ENCODE results near the gene SETD6. TPM values are rescaled to one million over a fixed set of nuclear protein-coding genes. Genes with fewer than 3 reads are reported as not detected.

The SETD6 gene
- total and polyA plus RNA-seq, 2 experiments from 2014 or later, result 39.7 to 54.0 TPM

DNA sequence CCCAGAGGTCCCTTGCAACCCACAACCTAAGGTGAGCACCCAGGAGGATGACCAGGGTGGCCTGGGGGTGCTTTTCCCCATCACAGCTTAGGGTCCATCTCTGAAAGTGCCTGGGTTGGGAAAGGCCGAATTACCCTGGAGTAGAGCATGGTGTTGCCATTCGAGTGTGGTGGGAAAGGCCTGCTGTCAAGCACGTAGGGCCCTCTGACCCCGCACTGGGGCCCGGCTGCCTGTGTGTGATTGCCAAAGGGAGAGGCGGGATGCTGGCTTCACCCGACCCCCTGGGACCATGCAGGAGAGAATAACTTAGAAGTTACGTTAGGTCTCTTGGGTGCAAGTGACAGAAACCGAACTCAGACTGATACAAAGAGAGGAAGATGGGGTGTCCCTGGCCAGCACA is 43.1 kb upstream of the SETD6 start:
- DNase-seq (ENCODE audit: low spot score) (no peak), ATAC-seq (no peak)
- no peak for TF ChIP-seq EZH2phosphoT487 (IDR thresholded peaks at IDR 0.05; ENCODE audit: unreplicated experiment)
- no peak for TF ChIP-seq JUNB (IDR thresholded peaks at IDR 0.05; ENCODE audit: unreplicated experiment)
- TF ChIP-seq, protein P1, sequence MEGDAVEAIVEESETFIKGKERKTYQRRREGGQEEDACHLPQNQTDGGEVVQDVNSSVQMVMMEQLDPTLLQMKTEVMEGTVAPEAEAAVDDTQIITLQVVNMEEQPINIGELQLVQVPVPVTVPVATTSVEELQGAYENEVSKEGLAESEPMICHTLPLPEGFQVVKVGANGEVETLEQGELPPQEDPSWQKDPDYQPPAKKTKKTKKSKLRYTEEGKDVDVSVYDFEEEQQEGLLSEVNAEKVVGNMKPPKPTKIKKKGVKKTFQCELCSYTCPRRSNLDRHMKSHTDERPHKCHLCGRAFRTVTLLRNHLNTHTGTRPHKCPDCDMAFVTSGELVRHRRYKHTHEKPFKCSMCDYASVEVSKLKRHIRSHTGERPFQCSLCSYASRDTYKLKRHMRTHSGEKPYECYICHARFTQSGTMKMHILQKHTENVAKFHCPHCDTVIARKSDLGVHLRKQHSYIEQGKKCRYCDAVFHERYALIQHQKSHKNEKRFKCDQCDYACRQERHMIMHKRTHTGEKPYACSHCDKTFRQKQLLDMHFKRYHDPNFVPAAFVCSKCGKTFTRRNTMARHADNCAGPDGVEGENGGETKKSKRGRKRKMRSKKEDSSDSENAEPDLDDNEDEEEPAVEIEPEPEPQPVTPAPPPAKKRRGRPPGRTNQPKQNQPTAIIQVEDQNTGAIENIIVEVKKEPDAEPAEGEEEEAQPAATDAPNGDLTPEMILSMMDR (conservative IDR thresholded peaks at IDR 0.05; ENCODE audit: low read depth in 2 of 2), result no peak

DNA sequence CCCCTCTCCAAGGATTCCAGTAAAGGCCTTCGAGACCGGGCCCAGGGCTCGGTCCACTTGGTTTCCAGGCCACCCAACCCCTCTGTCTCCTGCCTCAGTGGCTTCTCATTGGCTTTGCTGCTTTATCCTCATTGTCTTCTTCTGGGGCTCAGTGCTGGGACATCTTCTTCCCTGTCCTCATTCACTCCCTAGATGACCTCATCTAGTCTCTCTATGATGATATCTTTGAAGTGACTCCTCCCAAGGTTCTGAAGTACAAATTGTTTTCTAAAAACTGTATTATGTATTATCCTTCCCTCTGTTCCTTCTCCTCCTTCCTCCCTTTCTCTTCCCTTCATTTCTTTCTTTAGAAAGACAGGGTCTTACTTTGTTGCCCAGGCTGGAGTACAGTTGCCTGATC is 42.5 kb upstream of the SETD6 start:
- H3K27ac Mint-ChIP-seq, result no peak overlapping the region
- TF ChIP-seq, protein P2, sequence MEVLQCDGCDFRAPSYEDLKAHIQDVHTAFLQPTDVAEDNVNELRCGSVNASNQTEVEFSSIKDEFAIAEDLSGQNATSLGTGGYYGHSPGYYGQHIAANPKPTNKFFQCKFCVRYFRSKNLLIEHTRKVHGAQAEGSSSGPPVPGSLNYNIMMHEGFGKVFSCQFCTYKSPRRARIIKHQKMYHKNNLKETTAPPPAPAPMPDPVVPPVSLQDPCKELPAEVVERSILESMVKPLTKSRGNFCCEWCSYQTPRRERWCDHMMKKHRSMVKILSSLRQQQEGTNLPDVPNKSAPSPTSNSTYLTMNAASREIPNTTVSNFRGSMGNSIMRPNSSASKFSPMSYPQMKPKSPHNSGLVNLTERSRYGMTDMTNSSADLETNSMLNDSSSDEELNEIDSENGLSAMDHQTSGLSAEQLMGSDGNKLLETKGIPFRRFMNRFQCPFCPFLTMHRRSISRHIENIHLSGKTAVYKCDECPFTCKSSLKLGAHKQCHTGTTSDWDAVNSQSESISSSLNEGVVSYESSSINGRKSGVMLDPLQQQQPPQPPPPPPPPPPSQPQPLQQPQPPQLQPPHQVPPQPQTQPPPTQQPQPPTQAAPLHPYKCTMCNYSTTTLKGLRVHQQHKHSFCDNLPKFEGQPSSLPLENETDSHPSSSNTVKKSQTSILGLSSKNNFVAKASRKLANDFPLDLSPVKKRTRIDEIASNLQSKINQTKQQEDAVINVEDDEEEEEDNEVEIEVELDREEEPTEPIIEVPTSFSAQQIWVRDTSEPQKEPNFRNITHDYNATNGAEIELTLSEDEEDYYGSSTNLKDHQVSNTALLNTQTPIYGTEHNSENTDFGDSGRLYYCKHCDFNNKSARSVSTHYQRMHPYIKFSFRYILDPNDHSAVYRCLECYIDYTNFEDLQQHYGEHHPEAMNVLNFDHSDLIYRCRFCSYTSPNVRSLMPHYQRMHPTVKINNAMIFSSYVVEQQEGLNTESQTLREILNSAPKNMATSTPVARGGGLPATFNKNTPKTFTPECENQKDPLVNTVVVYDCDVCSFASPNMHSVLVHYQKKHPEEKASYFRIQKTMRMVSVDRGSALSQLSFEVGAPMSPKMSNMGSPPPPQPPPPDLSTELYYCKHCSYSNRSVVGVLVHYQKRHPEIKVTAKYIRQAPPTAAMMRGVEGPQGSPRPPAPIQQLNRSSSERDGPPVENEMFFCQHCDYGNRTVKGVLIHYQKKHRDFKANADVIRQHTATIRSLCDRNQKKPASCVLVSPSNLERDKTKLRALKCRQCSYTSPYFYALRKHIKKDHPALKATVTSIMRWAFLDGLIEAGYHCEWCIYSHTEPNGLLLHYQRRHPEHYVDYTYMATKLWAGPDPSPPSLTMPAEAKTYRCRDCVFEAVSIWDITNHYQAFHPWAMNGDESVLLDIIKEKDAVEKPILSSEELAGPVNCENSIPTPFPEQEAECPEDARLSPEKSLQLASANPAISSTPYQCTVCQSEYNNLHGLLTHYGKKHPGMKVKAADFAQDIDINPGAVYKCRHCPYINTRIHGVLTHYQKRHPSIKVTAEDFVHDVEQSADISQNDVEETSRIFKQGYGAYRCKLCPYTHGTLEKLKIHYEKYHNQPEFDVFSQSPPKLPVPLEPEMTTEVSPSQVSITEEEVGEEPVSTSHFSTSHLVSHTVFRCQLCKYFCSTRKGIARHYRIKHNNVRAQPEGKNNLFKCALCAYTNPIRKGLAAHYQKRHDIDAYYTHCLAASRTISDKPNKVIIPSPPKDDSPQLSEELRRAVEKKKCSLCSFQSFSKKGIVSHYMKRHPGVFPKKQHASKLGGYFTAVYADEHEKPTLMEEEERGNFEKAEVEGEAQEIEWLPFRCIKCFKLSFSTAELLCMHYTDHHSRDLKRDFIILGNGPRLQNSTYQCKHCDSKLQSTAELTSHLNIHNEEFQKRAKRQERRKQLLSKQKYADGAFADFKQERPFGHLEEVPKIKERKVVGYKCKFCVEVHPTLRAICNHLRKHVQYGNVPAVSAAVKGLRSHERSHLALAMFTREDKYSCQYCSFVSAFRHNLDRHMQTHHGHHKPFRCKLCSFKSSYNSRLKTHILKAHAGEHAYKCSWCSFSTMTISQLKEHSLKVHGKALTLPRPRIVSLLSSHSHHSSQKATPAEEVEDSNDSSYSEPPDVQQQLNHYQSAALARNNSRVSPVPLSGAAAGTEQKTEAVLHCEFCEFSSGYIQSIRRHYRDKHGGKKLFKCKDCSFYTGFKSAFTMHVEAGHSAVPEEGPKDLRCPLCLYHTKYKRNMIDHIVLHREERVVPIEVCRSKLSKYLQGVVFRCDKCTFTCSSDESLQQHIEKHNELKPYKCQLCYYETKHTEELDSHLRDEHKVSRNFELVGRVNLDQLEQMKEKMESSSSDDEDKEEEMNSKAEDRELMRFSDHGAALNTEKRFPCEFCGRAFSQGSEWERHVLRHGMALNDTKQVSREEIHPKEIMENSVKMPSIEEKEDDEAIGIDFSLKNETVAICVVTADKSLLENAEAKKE (CRISPR knock-in tag; IDR thresholded peaks at IDR 0.05), result no peak
- TF ChIP-seq JUNB (IDR thresholded peaks at IDR 0.05; ENCODE audit: unreplicated experiment) (no peak), EZH2 (IDR thresholded peaks at IDR 0.05; ENCODE audit: low read depth, unreplicated experiment) (no peak), STAT1 (IDR thresholded peaks at IDR 0.05; ENCODE audit: unreplicated experiment) (no peak), EZH2phosphoT487 (IDR thresholded peaks at IDR 0.05; ENCODE audit: unreplicated experiment) (no peak), ZNF331 (CRISPR knock-in tag; IDR thresholded peaks at IDR 0.05; ENCODE audit: low read depth) (no peak), POLR2AphosphoS5 (IDR thresholded peaks at IDR 0.05; ENCODE audit: low read depth) (no peak)
- TF ChIP-seq, protein P3, sequence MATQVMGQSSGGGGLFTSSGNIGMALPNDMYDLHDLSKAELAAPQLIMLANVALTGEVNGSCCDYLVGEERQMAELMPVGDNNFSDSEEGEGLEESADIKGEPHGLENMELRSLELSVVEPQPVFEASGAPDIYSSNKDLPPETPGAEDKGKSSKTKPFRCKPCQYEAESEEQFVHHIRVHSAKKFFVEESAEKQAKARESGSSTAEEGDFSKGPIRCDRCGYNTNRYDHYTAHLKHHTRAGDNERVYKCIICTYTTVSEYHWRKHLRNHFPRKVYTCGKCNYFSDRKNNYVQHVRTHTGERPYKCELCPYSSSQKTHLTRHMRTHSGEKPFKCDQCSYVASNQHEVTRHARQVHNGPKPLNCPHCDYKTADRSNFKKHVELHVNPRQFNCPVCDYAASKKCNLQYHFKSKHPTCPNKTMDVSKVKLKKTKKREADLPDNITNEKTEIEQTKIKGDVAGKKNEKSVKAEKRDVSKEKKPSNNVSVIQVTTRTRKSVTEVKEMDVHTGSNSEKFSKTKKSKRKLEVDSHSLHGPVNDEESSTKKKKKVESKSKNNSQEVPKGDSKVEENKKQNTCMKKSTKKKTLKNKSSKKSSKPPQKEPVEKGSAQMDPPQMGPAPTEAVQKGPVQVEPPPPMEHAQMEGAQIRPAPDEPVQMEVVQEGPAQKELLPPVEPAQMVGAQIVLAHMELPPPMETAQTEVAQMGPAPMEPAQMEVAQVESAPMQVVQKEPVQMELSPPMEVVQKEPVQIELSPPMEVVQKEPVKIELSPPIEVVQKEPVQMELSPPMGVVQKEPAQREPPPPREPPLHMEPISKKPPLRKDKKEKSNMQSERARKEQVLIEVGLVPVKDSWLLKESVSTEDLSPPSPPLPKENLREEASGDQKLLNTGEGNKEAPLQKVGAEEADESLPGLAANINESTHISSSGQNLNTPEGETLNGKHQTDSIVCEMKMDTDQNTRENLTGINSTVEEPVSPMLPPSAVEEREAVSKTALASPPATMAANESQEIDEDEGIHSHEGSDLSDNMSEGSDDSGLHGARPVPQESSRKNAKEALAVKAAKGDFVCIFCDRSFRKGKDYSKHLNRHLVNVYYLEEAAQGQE (IDR thresholded peaks at IDR 0.05; ENCODE audit: unreplicated experiment), result no peak

More for the DNA sequence above, 43.1 kb upstream of the SETD6 start:
- Histone ChIP-seq H3K4me2 (no peak overlapping the region), H4K20me1 (replicated peaks; ENCODE audit: insufficient read depth) (no peaks in the 10 kb centered on the region), H3F3A (replicated peaks; ENCODE audit: low read depth) (no peaks in the 10 kb centered on the region), H3K9me2 (ENCODE audit: insufficient read depth) (no peaks in the 10 kb centered on the region), H3K4me3 (no peak overlapping the region), H3K36me3 (ENCODE audit: insufficient read depth) (no peaks in the 10 kb centered on the region), H3K27me3 (ENCODE audit: insufficient read depth) (no peaks in the 10 kb centered on the region), H3K27ac (ENCODE audit: low read depth) (no peak overlapping the region), H2AFZ (no peak overlapping the region), H3K79me2 (replicated peaks; ENCODE audit: insufficient read depth) (no peaks in the 10 kb centered on the region), H3K4me1 (ENCODE audit: insufficient read depth) (peaks cover 14% of the 10 kb centered on the region)
- Mint-ChIP-seq H3K9me3 (no peaks in the 10 kb centered on the region), H3K27me3 (ENCODE audit: insufficient read depth, low read depth, poor library complexity) (peaks cover 17% of the 10 kb centered on the region), H3K36me3 (ENCODE audit: low read depth) (no peaks in the 10 kb centered on the region), H3K4me3 (no peak overlapping the region), H3K4me1 (peaks cover 17% of the 10 kb centered on the region), H3K27ac (no peak overlapping the region)

More for the DNA sequence above, 42.5 kb upstream of the SETD6 start:
- H3K79me2 ChIP-seq (replicated peaks; ENCODE audit: insufficient read depth), result no peaks in the 10 kb centered on the region
- H3K4me3 Mint-ChIP-seq, result no peak overlapping the region; the same call in 2 of the 3 replicates
- H3K36me3 Mint-ChIP-seq (ENCODE audit: low read depth), result no peaks in the 10 kb centered on the region
- DNase-seq (ENCODE audit: low spot score) (no peak), ATAC-seq (no peak)
- H3K9me3 Mint-ChIP-seq, result no peaks in the 10 kb centered on the region
- no peaks in the 10 kb centered on the region for H3F3A ChIP-seq (replicated peaks; ENCODE audit: low read depth)
- H3K27ac ChIP-seq (ENCODE audit: low read depth), result no peak overlapping the region
- no peak overlapping the region for H3K4me2 ChIP-seq
- peaks cover 16% of the 10 kb centered on the region for H3K27me3 Mint-ChIP-seq (ENCODE audit: insufficient read depth, low read depth, poor library complexity)
- no peaks in the 10 kb centered on the region for H3K27me3 ChIP-seq (ENCODE audit: insufficient read depth)
- no peaks in the 10 kb centered on the region for H3K36me3 ChIP-seq (ENCODE audit: insufficient read depth)
- no peaks in the 10 kb centered on the region for H3K9me2 ChIP-seq (ENCODE audit: insufficient read depth)
- no peak overlapping the region for H3K4me3 ChIP-seq
- no peaks in the 10 kb centered on the region for H4K20me1 ChIP-seq (replicated peaks; ENCODE audit: insufficient read depth)
- peaks cover 17% of the 10 kb centered on the region for H3K4me1 Mint-ChIP-seq
- H2AFZ ChIP-seq, result no peak overlapping the region
- peaks cover 14% of the 10 kb centered on the region for H3K4me1 ChIP-seq (ENCODE audit: insufficient read depth)

Data from GM23338 (cell line).